GM12874 (cell line): ENCODE data around the gene ABHD12B.

ENCODE experiments used
- CTCF ChIP-seq: IDR thresholded peaks from 2 replicates; pipeline ENCODE4 v1.5.1; 2011; ENCODE audit warnings: low read depth, mild to moderate bottlenecking, control low read depth, low read length, moderate library complexity; ENCODE audit not compliant: insufficient read depth

ABHD12B gene

GRCh38 chr14:50951032-50951431 lies 79.2 kb downstream of the ABHD12B start:
- no peak for TF ChIP-seq CTCF

- no peak for TF ChIP-seq CTCF
Observed at GRCh38 chr14:50953502-50953901, 81.6 kb downstream of the ABHD12B start.
